LoVo (cell line): ENCODE measurements around the gene GABRB1.

ENCODE experiments used
- DNase-seq: peaks from one replicate; pipeline ENCODE4 v3.0.0-alpha.2; 2016; ENCODE audit warnings: low spot score

GABRB1 gene

GRCh38 chr4:47471064-47471463, 439.7 kb downstream of the GABRB1 start:
- no peak for DNase-seq

DNA sequence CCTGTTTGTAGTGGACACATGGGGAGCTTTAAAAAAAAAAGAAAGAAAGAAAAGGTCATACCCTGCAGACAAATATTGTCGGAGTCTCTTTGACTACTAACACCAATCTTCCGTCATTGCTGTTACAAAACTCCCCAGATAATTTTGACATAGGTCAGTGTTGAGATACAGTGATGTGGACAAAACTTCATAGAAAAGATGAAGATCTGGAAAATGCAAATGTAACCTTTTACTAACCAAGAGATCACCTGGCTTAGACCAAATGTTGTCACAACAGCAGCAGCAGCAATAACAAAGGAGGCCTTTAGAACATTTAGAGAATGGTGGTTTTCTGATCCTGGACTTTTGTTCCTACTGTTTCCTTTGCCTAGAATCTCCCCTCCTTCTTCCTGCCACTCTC, 440.2 kb downstream of the GABRB1 start:
- DNase-seq, result no peak

GRCh38 chr4:47473141-47473750, 441.9 kb downstream of the GABRB1 start:
- DNase-seq, result no peak

DNA sequence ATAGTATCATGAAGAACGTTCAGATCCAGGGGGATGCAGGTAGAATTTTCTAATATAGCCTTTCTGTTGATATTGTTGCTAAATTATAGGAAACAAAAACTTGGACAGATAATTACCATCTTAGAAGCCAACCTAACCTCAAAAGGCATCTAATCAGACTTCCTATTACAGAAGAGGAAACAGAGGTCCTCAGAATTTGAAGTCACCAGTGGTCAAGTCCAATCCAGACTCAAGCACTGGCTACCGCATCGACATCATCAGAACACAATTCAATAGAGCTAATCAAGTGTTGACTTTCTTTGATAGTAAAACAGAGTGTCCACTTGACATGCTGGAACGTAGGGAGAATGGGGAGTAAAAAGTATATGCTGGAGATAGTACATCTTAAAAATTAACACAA, 443.4 kb downstream of the GABRB1 start:
- DNase-seq, result no peak

GRCh38 chr4:47475411-47475810, 444.0 kb downstream of the GABRB1 start:
- no peak for DNase-seq
